Effector CD4-positive, alpha-beta T cell (primary cell): ENCODE measurements around the gene NR2F1-AS1.
"Not testable (repeated sequence)": the region's sequence is repeated elsewhere in the genome, so short reads cannot be mapped to it uniquely, and the experiment has no call there.

Experiments used
- DNase-seq: peaks from one replicate; pipeline ENCODE4 v3.0.0-alpha.2; 2020

Gene NR2F1-AS1

DNA sequence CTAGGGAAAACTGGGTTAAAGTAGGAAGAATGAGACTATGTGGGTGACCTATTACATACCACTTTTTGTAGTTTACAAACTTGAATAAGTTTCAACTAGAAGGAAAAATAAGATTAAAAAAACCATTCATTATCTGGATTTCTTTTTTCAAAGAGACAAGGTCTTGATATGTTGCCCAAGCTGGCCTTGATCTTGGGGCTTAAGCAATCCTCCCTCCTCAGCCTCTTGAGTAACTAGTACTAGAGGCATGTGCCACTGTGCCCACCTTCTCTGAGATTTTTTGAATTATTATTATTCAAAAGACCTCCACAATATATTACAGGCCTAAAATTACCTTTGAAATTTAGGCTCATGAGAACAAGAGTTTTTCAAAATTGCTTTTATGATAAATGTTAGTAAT is 63.2 kb downstream of the NR2F1-AS1 start:
- DNase-seq, result no peak

DNA sequence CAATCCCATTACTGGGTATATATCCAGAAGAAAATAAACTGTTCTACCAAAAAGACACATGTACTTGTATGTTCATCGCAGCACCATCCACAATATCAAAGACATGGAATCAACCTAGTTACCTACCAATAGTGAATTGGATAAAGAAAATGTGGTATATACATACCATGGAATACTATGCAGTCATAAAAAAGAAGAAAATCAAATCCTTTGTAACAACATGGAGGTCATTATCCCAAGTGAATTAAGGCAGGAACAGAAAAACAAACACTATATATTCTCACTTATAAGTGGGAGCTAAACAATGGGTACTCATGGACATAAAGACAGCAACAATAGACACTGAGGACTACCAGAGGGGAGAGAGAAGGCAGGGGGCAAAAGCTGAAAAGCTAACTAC is 67.7 kb downstream of the NR2F1-AS1 start:
- DNase-seq, result no peak

DNA sequence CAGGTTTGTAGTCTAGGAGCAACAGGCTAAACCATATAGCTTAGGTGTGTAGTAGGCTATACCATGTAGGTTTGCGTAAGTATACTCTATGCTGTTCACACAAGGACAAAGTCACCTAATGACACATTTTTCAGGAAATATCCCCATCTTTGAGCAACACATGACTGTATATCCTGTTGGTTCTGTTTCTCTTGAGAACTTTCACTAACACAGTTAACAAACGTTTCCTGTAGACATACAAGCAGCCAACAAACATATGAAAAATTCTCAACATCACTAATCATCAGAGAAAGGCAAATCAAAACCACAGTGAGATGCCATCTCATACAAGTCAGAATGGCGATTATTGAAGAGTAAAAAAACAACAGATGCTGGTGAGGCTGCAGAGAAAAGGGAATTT is 68.2 kb downstream of the NR2F1-AS1 start:
- no peak for DNase-seq

DNA sequence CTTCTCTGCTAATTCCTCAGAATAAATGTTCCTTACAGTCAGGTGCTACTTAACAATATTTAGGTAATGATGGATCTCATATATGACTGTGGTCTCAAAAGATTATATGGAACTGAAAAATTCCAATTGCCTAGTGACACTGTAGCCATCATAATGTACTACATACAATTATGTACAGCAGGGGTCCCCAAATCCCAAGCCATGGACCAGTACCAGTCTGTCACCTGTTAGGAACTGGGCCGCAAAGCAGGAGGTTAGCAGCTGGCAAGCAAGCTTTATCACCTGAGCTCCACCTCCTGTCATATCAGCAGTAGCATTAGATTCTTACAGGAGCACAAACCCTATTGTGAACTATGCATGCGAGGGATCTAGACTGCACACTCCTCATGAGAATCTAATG is 69.6 kb downstream of the NR2F1-AS1 start:
- no peak for DNase-seq

DNA sequence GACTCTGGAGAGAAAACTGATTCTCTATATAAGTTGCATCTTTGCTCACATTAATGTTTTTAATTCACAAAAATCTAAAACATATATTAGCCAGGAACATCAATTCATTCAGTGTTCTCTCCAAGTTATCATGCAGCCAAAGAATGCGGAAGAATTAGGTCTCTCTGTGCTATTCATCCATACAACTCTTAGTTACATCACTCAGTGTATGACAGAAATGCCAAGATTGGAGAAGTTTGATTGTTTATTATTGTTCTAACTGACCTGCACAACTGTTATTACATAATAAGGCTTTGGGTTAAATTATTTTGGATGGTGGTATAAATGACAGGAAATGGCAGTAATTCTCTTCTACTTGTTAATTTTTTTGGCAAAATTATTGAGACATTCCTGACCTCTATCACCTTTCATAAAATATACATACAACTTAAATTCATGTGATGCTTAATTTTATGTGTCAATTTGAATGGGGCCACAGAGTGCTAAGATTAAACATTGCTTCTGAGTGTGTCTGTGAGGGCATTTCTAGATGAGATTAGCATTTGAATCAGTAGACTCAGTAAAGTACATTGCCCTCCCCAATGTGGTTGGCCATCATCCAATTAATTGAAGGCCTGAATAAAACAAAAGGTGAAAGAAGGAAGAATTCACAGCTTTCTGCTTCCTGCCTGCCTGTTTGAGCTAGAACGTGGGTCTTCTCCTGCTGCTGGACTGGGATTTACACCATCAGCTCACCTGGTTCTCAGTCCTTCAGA is 70.2 kb downstream of the NR2F1-AS1 start:
- DNase-seq, result no peak

DNA sequence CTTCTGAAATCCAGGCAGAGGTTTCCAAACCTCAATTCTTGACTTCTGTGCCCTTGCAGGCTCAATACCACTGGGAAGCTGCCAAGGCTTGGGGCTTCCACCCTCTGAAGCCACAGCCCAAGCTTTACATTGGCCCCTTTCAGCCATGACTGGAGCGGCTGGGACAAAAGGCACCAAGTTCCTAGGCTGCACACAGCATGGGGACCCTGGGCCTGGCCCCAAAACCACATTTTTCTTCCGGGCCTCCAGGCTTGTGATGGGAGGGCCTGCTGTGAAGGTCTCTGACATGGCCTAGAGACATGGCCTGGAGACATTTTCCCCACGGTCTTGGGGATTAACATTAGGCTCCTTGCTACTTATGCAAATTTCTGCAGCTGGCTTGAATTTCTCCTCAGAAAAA is 75.5 kb downstream of the NR2F1-AS1 start:
- DNase-seq, result not testable (repeated sequence)

DNA sequence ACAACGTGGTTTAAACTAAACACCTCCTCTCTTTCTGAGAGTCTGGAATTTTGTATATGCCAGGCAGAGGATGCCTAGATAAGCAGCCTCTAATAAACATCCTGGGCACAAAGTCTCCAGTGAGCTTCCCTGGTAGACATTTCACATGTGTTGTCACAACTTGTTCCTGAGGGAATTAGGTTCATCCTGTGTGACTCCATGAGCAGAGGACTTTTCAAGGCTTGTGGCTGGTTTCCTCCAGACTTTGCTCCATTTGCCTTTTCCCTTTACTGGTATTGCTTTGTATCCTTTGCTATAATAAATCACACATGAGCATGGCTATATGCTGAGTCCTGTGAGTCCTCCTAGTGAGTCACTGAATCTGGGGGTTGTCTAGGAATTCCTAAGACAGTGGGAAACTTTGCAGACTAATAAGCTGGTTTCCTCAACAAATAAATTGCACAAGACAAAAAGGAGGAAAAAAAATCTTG is 77.4 kb downstream of the NR2F1-AS1 start:
- DNase-seq, result no peak

DNA sequence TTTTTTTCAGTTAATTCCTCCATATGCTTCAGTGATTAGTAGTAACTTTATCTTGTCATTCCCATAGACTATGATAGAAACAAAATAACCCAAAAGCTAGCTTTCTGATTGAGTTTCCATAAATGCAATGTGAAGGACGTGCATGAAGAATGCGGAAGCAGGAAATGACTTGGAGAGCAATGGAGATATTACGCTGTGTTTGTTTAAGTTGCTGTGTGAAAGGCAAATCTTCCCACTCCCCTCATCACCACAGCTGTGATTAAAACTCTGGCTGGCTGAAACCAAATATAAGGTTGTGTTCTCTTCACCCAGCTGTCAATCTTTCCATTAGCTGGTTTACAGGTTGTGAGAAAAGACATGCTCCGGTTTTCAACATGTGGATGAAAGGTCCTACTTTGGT is 83.9 kb downstream of the NR2F1-AS1 start:
- no peak for DNase-seq

DNA sequence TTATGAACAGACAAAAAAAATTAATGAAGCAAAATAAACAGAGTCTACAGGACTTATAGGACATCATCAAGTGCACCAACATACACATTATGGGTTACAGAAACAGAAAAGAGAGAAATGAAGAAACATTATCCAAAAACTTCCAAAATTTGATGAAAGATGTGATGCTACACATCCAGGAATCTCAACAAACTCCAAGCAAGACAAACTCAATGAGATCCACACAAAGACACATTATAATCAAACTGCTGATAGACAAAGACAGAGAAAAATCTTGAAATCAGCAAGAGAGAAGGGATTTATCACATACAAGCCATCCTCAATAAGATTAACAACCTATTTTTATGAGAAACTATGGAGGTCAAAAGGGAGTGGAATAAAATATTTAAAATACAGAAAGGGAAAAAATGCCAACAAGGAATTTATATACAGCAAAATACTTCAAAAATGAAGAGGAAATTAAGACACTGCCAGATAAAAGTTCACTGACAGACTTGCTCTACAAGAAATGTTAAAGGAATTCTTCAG is 101.0 kb downstream of the NR2F1-AS1 start:
- no peak for DNase-seq

DNA sequence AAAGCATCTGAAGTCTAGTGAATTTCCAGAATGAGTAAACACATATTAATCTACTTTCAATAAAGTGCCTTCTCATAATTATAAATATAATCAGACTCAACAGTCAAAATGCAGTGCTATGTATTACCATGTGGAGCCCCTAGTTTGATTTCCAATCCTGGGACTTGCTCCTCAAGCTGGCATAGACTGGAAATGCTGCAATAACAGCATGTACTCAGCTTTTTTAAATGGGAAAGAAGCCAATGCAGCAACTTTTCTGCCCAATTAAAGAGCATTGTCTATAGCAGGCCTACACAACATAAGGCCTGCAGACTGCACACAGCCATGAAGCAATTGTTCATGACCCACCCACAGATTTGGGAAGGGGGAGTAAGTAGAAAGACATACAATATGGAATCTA is 103.2 kb downstream of the NR2F1-AS1 start:
- DNase-seq, result no peak

DNA sequence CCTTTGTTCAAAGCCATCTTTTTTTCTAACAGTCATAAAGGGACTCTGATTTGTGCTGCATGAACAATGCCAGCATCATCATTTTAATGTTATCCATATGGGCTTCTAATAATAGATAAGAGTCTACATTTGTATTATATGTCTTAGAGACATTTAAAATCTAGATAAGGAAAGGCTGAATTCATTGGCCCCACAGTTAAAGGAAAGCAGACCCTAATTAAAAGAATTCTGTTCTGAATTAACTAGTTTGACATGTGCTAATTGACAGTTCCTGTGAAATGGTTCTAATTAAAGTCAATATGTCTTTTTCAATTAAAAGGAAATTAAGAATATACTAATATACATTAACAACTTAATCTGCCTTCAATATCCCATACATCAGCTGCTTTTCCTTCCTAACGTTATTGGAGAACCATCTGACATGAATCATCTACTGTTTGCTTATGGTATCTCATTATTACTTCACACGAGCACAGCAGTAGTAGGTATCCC is 104.7 kb downstream of the NR2F1-AS1 start:
- DNase-seq, result no peak

DNA sequence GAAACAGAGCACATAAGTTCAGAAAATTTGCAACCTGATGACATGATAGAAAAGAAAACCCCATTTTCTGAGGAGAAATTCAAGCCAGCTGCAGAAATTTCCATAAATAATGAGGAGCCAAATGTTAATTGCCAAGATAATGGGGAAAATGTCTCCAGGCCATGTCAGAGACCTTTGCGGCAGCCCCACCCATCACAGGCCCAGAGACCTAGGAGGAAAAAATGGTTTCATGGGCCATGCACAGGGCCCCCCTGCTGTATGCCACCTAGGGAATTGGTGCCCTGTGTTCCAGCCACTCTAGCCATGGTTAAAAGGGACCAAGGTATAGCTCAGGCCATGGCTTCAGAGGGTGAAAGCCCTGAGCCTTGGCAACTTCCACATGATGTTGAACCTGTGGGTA is 118.1 kb downstream of the NR2F1-AS1 start:
- no peak for DNase-seq

DNA sequence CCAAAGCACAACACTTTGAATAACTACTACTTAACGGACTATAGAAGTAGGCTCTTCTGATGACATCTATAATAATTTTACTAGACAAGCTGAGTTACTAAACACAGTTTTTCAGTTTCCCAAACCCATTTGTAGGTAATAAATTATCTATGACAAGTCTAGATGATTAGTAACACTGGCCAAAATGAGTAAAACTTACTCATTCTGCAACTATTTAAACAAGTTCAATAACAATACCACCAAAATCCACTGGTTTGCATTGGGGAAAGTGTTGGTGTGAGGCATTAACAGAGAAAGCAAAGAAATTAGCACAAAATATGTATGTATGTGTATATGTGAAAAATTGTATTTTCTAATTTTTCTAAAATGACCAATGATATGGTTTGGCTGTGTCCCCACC is 119.3 kb downstream of the NR2F1-AS1 start:
- DNase-seq, result no peak

DNA sequence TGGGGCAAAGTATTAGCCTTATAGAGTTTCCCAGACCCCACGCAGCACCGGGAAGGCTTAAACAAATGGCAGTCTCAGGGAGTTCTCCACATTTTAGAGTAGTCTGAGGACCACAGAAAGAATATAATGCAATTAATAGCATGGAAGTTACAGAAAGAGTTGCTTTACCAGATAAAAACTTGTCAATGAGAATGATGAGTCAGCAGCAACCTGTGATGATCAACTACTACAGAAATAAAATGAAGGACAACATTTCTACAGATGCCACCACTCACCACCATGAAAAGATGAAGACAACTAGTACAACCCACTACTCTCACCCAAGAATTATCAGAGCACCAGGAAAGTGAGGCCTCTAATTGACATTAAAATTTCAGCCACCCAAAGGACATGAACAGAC is 120.7 kb downstream of the NR2F1-AS1 start:
- no peak for DNase-seq

DNA sequence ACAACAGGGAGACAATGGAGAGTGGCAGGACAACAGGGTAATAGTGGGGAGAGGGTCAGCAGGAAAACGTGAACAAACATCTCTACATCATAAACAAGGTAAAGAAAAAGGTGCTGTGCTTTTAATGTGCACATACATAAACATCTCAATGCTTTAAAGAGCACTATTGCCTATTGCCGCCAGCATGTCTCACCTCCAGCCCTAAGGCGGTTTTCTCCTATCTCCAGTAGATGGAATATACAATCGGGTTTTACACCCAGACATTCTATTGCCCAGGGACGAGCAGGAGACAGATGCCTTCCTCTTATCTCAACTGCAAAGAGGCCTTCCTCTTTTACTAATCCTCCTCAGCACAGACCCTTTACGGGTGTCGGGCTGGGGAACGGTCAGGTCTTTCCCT is 124.2 kb downstream of the NR2F1-AS1 start:
- DNase-seq, result not testable (repeated sequence)

DNA sequence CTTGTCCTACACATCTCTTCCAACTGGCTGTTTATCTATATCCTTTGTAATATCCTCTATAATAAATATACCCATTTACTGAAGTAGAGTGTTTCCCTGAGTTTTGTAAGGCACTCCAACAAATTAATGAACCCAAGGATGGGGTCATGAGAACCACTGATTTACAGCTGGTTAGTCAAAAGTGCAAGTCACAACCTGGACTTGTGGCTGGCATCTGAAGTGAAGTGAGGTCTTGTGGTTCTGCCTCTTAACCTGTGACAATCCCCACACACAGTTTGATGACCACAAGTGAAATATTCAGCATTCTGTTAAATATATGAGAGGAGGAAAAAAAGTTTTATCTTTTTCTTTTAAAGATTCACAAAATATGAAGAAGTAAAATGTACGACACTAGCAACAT is 126.1 kb downstream of the NR2F1-AS1 start:
- no peak for DNase-seq

DNA sequence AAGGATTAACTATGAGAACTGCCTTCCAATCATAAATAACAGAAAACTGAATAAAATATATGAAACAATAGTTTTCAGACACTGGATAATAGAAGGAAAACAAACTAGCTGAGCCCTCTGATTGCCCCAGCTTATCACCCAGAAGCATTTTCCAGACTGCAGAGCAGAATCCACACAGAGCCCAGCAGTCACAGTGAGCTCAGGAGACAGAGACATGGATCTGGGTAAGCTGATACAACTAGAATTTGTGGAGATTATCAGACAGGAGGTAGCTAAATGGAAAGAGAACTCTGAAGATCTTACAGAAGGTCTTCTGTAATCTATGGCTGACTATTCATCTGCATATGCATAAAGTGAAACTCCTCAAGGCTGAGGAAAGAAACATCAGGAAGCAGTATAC is 128.8 kb downstream of the NR2F1-AS1 start:
- no peak for DNase-seq

DNA sequence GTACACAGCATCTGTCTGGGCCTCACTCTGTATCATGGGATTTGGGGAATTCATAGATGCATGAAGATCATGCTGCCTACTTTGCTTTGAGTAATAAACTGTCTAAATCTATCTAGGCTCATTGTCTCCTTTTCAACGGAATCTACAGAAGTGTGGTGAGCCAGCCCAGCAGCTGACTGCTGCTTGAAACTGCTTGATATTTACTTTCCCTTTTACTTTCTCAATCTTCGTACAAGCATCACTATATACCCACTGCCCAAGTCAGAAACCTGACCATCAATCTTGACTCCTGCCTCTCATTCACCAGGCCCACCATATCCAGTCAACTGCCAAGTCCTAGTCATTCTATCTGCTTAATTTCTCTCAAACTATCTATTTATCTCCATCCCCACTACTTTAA is 142.9 kb downstream of the NR2F1-AS1 start:
- no peak for DNase-seq

DNA sequence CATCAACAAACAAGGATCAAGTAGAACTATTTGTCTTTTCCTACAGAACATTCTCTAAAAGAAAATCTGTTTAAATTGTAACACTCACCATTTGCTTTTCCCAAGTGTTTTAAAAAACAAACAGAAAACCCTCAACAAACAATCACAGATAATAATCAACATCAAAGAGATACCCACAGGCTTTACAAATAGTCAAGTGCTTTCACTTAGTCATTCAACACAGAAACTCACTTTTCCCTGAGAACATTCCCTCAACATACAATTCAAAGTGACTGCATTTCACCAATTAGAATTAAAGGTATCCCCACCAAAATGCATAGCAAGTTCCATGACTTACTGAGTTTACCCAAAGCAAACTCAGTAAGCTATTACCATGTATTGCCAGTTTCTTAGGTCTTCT is 144.9 kb downstream of the NR2F1-AS1 start:
- DNase-seq, result no peak

DNA sequence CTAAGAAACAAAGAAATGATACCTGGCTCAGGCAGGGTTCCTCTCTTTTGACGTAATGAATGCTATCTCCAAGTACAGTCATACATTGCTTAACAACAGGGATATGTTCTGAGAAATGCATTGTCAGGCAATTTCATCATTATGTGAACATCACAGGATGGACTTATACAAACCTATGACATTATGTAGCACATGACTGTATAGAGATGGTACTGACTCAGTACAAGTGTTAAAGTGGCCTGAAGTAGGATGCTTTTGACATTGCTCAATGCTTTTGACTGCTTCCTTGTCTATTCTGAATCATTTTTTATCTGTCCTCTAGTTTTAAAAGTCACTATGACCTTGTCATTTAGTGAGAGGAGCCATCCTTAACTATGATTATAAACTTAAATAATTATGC is 147.6 kb downstream of the NR2F1-AS1 start:
- DNase-seq, result no peak

DNA sequence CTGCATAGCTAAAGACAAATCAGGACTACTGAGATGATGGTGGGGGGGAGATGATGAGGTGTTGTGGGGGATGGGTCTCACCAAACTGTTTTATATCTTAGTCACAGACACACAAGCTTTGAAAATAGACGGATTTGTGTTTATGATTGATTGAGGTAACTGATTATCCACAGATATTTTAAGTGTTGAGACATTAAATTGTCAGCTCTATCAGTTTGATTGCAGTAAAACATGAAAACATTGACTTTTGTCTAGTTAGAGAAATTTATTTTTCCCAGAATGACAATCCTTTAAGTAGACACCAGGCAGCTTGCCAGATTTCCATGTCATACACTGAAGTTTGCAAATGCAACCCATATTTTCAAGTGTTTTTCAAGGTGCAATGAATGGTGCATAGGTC is 149.8 kb downstream of the NR2F1-AS1 start:
- no peak for DNase-seq

DNA sequence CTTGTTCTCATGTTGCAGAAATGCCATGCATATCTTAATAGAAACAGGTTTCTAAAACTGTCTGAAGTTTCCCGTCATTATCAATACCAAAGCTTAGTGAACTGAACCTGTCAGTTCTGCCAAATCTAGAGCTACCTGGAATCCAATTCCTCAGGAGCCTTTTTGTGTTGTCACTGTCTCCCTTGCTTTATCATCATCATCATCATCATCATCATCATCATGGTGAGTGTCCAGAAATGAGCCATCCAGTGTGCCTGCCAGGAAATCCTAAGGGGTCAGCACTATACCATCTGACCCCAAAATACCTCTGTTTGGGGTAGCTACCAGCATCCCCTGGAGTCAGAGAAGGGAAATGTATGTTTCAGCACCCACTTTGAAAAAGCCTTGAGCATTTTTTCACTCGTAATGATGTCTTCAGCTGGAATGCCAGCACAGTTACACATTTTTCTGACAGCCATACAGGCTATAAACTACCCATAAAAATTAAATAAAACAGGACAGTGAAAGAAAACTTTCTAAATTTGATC is 150.3 kb downstream of the NR2F1-AS1 start:
- no peak for DNase-seq

DNA sequence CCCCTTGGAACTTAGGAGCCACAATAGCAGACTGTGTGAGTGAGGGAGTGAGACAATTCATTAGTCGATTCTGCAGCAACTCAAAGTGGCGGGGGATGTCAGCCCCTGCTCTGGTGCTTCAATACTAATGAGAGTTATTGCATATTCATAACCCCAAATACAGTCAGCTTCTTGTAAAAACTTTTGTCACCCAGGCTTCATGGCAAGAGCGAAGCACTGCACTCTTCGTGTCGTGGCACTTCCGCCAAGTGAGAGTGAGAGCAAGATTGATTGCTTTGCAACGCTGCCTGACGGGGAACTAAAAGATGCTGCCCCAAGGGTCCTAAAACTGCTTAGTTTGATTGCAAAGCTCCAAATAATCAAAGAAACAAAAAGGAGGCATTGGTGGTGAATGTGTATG is 150.9 kb downstream of the NR2F1-AS1 start:
- DNase-seq, result no peak

DNA sequence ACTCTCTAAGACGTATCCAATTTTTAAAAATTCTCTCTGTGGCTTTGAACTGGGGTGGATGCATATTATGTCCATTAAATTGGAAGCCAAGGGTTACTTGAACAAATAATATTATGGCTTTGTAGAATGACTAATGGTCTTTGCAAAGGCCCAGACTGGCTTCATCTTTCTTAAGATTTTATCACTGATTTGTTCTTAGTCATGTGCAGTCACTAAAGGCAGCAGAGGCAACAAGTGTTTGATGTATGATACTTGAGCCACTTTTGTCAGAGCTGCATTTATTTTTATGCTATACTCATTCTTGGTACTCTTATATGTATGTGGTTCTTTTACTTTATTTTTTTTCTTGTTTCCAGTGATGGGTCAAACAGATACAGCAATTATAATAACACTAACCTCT is 152.2 kb downstream of the NR2F1-AS1 start:
- no peak for DNase-seq

DNA sequence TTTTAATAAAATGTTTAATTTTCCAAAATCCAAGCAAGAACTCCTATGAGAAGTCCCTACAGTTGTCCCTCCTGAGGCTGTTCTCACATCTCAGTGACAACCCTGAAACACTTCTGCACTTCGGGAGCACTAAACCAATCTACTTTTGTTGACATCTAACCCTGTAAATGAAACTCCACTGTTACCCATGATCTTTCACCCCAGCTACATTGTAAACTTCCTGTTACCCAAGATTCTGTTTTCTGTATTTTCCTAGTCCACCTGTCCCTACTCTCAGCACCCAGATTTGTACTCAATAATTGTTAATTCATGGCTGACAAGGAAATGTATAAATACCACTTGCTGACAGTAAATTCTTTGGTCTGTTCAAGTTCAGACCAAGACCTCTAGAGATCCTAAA is 153.7 kb downstream of the NR2F1-AS1 start:
- DNase-seq, result no peak
